Fibroblast of peridontal ligament (primary cell): ENCODE measurements around the gene PPIL4.

Experiments used
- DNase-seq: peaks from one replicate; pipeline ENCODE4 v3.0.0-alpha.2; 2010; ENCODE audit errors: extremely low read depth

The PPIL4 gene, protein sequence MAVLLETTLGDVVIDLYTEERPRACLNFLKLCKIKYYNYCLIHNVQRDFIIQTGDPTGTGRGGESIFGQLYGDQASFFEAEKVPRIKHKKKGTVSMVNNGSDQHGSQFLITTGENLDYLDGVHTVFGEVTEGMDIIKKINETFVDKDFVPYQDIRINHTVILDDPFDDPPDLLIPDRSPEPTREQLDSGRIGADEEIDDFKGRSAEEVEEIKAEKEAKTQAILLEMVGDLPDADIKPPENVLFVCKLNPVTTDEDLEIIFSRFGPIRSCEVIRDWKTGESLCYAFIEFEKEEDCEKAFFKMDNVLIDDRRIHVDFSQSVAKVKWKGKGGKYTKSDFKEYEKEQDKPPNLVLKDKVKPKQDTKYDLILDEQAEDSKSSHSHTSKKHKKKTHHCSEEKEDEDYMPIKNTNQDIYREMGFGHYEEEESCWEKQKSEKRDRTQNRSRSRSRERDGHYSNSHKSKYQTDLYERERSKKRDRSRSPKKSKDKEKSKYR

DNA sequence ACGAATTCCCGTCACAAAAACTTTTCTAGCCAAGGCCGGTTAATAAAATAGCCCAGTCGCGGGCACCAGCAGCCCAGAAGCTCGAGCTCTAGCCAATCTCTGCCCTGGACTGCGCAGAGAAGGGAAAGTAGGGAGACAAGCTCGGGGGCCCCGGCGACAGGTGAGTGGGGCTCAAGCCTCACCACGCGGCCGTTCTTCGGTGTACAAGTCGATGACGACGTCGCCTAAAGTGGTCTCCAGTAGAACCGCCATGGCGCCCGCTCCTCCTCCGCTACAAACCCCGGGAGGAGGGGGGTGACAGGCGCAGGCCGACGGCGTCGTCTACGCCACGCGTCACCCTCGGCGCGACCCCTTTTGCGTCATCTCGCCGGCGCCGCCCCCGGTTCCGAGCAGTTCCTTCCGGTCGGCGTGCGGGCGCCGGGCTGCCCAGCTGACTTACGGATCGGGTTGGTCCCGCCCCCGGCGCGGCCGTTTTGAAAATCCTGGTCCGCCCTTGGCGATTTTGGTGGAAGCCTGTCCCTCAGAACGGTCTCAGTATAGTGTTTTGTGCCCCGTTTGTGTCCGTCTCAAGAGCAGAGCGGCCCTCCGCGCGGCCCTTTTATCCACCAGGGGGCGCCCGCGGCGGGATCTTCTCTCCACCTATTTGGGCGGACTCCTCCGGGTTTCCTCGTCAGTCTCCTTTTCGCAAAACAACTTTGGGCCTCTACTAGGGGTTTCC is at the start of gene PPIL4:
TSS of gene PPIL4 (minus strand) at position 290 of the 718 bp plus-strand sequence. CDS start at position 252, 38 bp downstream.
- DNase-seq = peak; percentile 93

DNA sequence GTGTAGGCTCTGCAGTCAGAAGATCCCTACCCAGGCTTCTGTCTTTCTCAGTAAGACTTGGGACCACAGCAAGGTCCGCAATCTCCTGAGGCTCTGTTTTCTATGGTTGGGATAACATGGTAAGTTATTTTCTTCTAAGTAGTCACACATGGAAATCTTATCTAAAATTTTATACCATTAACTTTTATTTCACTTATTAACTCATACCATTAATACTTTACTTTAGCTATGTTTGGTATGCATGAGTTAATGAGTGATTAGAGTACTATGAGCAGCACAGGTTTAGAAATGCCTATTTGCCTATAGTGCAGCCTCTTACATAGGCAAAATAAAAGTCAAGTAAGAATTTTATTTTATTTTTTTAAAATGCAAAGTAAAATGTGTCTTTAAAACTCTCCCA is 47.6 kb upstream of the PPIL4 start:
- no peak for DNase-seq

DNA sequence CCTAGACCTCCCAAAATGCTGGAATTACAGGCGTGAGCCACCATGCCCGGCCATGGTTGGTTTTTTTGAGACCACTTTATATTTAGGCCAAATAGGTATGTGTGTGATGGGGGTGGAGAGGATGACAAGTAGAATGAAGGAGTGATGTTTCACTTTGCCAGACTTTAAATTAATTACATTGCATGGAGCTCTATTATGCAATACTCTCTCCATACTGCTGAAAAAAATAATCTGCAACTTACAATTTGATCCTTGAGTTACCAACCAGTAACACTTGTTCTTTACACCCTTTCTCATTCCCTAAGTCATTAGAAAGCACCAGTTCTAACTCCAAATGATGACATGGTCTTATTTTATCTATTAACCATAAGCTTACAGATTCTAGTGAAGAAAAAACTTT is 47.1 kb upstream of the PPIL4 start:
- DNase-seq = no peak

DNA sequence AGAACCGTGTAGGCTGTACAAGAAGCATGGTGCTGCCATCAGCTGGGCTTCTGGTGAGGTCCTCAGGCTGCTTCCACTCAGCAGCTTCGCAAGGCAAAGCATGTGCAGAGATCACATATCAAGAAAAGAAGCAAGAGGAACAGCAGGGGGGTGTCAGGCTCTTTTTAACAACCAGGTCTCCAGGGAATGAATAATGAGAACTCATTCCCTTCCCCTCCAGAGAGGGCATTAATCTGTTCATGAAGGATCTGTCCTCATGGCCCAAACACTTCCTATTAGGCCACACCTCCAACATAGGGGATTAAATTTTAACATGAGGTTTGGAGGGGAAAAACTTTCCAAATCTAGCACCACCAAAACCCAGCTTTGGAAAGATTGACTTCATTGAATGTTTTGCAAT is 40.3 kb upstream of the PPIL4 start:
- DNase-seq = no peak

DNA sequence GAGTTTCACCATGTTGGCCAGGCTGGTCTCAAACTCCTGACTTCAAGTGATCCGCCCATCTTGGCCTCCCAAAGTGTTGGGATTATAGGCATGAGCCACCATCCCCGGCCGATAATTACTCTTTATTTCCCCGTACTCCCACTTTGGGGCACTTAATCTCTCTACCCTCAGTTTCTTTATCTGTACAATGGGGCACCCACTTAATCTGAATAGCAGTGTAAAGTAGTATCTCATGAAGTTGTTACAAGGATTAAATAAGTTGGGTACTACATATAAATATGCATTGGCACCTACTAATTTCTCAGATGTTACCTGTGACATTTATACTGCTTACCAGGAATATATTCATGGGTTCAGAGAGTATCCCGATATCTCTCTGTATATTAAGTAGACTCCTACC is 35.5 kb upstream of the PPIL4 start:
- DNase-seq = no peak

DNA sequence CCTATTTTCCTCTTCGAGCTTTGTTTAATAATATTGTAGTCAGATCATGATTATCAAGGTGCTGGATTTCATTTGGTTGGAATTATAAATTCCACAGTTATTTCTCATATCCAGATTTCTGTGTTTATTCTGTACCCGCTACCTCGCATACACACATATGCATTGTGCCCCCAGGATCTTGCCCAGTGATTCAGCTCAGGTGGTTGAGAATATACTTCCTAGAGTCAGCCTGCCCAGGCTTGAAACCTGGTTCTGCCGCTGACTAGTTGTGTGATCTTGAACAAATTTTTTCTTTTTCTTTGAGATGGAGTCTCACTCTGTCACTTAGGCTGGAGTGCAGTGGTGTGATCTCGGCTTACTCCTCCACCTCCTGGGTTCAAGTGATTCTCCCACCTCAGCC is 35.0 kb upstream of the PPIL4 start:
- DNase-seq = no peak

DNA sequence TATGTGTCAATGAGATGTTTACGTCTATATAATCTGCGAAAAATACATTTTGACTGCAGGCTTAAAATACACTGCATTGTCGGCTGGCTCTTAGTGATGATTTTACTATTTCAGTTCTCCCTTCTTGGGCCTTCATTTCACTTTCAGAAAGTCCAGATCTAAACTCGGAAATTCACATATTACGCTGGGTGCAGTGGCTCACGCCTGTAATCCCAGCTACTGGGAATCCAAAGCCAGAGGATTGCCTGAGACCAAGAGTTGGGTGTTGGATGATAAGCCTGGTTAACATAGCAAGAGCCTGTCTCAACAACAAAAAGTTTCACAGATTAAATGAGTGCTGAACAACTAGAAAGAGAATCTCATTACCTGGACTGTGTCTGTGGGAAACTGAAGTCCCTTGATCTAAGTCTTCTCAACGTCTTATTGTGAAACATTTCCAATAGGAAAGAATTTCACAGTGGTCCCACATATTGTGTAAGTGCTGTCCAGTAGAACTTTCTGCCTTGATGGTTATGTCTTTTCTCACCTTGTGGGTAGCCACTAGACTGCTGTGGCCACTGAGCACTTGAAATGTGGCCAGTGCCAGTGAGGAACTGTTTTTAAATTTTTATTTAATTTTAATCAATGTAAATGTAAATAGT is 22.2 kb upstream of the PPIL4 start:
- DNase-seq = no peak

DNA sequence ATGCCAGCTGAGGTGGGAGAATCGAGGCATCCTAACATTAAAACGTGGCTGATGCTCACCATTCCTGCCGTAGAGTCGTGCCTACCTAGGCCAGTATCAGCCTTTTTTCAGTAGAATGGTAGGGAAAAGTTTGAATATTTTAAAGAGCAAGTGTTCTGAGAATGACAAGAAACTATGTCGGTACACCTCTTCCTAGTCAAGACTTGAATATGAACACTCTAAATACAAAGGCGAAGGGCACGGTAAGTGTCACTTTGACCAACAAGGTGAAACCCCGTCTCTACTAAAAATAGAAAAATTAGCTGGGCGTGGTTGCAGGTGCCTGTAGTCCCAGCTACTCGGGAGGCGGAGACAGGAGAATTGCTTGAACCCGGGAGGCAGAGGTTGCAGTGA is 21.3 kb upstream of the PPIL4 start:
- DNase-seq = no peak

DNA sequence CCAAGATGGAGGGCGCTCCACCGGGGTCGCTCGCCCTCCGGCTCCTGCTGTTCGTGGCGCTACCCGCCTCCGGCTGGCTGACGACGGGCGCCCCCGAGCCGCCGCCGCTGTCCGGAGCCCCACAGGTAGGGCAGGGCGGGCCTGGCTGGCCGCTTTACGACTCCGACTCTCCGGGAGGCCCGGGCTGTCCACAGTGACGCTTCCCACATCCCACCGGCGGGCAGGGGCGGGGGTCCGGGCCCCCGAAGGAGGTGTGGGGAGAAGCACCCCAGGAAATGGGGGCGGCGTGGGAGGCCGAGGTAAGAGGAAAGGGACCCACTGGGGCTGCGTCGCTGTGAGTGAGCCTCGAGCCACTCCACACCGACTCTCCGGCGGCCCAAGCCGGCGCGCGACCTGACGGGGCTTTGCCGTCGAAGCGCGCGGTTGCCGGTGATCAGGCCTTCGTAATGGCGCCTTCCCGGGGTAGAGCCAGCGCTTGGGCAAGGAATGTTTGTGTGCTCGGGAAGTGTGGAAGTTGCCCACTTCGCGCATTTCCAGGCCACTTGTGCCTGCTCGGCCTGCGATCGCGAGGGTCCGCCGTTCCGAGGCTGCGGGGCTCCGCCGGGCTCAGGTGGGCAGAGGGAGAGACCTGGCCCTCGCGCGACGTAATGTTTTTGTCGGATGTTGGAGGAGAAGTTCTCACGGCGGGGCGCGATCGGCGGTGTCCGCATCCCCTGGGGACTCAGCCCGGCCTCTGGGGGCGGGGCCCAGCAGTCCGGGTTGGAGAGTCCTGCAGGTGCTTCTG is 20.8 kb upstream of the PPIL4 start:
- peak; percentile 35 for DNase-seq

DNA sequence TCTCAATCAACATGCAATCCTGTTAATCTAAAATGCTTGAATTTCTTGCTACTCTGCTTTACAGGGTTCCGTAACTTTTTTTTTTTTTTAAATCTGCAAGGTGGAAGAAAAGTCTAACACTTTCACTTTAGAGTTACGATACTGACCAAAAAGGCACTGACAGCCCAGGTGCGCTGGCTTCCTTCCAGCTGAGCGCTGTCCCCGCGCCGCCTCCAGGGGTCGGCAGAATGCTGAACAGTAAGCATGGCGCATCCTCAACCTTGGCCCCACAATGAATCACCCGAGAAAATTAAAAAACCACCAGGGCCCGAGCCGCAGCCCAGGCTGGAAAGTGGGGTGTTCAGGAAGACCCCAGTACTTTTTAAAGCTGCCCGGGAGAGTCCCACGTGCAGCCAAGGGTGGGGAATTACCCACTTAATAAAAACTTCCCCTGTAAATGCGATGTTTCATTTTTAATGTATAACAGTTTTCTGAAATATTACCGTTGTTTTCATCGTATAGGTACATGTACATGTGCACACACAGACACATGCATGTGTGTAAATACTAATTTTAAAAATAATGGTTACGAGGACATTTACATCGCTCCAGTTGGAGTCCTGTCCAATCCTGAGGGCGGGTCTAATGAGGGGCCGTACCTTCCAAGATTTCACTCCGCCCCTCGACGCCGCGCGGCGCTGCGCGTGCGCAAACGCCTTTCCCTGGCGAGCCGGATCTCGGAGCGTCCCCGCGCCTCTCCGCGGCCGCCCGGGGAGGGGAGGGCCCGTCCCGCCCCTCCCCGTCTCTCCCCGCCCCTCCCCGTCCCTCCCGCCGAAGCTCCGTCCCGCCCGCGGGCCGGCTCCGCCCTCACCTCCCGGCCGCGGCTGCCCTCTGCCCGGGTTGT is 19.9 kb upstream of the PPIL4 start, which contains the start of gene GINM1:
TSS of gene GINM1 (plus strand) at position 849 of the 883 bp plus-strand sequence. CDS start 40 bp downstream, outside the sequence.
- peak; percentile 93 for DNase-seq

DNA sequence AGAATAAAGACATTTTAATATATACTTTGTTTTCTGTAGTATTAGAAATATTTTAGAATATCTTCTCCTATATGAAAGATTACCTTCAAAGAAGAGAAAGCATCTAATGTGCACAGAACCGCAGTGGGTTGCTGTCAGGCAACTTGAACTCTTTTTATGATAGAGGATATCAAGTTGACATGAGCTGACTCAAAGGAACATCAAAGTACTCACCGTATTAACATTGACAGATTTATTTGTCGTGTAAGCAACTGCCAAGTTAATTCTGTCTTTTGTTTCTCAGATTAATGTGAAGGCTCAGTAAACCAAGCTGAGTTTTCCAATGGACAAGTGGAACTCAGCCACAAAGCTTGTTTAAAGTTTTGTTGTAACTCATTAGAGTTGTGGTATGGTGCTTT is 18.1 kb upstream of the PPIL4 start:
- DNase-seq = peak; percentile 33

DNA sequence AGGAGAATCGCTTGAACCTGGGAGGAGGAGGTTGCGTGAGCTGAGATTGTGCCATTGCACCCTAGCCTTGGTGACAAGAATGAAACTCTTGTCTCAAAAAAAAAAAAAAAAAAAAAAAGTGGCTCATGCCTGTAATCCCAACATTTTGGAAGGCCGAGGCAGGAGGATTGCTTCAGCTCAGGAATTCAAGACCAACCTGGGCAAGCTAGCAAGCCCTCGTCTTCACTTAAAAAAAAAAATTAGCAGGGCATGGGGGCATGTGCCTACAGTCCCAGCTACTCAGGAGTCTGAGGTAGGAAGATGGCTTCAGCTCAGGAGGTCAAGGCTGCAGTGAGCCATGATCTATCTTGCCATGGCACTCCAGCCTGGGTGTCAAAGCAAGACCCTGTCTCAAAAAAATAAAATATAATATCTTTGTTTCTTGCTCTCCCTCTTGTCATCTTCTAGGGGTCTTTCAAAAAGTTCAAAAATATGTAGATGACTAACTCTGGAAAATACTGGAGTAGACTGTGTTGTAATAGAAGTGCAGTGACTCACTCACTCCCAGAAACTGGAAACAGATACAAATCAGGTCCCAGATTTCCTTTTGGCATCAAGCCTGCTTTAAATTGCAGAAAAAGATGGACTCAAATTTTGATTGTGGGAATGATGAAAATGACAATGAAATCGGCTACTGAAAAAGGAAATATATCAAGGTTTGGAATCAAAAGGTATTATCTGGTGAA is 17.5 kb upstream of the PPIL4 start:
- DNase-seq = peak; percentile 93

DNA sequence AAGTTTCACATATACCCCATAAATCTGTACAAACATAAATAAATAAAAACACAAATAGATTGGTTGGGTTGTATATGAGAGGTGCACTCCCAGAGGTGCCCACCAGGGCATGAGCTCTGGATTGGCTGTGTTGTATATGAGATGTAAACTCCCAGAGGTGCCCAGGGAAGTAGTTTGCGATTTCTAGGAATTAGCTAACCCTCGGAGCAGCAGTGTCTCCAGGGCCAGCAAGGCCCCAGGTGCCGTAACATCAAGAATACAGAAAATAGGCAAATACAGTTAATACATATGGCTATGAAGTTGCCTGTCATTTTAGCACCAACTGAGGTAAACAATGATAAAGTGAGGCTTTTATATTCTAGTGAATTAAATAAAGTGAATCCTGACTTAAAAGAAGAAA is 14.9 kb upstream of the PPIL4 start:
- no peak for DNase-seq

DNA sequence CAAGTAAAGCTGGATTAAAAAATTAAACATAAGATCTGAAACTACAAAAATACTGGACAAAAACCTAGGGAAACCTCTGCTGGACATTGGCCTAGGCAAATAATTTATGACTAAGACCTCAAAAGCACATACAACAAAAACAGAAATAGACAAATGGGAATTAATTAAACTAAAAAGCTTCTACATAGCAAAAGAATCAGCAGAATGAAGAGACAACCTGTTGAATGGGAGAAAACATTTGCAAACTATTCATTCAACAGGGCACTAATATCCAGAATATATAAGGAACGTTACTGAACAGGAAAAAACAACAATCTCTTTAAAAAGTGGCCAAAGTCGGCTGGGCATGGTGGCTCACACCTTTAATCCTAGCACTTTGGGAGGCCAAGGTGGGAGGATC is 13.5 kb upstream of the PPIL4 start:
- no peak for DNase-seq

DNA sequence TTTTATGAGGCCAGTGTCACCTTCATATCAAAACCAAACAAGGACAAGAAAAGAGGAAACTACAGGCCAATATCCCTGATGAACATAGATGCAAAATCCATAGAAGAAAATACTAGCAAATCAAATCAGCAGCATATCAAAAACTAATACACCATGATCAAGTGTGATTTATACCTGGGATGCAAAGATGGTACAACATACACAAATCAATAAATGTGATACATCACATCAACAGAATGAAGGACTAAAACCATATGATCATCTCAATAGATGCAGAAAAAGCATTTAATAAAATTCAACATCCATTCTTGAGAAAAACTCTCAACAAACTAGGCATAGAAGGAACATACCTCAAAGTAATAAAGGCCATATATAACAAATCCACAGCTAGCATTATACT is 12.2 kb upstream of the PPIL4 start:
- no peak for DNase-seq

DNA sequence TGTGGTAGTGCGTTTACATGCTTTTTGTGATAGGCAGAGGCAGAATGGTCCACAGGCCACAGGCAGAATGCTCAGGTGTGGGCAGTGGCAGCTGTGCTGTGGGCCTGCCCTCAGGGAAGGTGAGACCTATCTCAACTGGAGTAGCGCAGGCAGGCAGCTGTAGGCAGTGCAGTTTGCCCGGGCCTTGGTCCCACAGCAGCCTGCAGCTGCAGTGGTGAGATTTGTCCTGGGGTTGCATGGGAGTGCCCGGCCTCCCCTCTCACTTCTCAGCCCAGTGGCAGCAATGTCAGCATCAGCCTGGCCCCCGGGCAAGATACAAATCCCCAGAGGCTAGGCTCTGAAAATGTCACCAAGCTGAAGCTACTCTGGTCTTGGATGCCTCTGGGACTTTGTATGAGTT is 6.1 kb upstream of the PPIL4 start:
- DNase-seq = no peak

DNA sequence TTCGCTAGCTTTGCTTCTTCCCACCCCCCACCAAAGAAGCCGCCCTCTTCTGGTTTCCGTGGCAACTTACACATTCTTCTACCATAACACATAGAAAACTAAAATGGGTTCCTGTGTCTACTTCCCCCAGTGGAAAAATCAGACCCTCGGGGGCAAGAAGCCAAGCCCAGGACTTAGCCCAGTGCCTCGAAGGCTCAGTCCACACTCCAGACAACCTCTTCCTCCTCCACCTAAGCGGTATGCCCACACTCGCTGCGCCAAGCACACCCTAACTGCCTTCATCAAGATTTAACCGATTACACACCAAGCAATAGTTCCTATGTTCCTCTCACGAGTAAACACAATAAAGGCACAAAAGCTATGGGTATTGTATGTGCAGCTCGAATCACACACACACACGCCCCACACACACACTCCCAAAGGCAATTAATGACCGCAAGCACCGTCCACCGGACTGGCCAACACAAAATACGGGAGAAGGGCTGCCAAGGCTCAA is 537 bp downstream of the PPIL4 start:
- DNase-seq = peak; percentile 81

DNA sequence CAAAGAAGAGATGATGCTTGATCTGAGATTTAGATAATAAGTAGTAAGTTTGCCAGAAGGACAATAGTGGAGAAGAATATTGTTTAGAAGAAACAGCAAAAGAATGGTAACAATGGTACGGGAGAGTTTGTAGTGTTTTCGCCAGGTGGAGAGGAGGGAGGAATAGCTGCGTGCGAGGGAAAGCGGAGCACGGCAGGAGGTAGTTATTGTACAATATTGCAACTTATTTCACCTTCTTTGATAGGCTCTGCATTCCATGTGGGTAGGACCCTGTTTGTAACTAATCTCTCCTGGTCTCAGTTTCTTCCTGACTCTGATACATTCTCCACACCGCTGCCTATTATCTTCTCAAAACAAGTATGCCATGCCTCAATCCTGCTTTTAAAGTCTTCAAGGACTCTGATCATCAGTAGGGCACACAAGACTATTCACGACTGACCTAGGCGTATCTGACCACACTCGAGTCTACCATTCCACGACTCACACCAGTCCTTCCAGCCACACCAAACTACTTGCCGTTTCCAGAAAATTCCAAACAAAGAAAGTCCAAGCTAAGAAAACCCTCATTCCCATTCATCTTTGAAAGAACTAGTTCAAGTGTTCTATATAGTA is 1.1 kb downstream of the PPIL4 start:
- DNase-seq = peak; percentile 14

DNA sequence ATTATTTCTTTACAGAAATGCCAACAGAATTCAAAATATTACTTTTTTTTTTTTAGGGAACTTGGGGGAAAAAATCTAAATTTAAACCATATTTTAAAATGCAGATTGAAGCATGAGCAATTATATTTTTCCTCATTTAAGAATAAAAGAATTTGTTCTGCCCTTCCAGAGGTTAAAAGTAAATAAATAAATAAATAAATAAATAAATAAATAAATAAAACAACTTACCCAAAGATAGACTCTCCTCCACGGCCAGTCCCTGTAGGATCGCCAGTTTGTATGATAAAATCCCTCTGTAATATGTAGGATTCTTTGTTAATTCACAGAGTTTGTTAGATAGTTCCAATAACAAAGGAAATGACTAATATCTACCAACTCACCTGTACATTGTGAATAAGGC is 4.7 kb downstream of the PPIL4 start:
- no peak for DNase-seq
